GDM1 (cell line): ENCODE data around the gene GDPD1.
"Not testable (repeated sequence)": the region's sequence is repeated elsewhere in the genome, so short reads cannot be mapped to it uniquely, and the experiment has no call there.

ENCODE experiments used
- DNase-seq: peaks from one replicate; lab custom pipeline; 2025; lab: John Stamatoyannopoulos, UW

Gene GDPD1

GRCh38 chr17:59254742-59255141 lies 34.4 kb downstream of the GDPD1 start:
- DNase-seq, result no peak

GRCh38 chr17:59257101-59257500 lies 36.8 kb downstream of the GDPD1 start:
- DNase-seq, result no peak

GRCh38 chr17:59260722-59261121 lies 40.4 kb downstream of the GDPD1 start:
- no peak for DNase-seq

DNA sequence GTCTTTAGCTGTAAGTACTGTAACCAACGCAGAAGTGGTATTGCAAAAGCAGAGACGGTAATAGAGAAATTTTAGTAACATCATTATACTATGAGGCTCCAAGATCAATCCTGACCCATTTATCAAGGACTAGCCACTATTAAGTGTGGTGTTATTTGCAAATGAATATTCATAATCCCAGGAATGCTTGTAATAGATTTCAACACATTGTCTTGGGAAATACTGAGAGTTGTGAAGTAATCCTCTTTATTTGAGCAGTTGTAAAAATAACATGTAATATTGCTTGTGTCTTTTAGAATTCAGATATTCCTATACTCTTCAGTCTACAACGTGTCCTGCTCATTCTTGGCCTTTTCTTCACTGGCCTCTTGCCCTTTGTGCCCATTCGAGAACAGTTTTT lies 46.4 kb downstream of the GDPD1 start:
- DNase-seq, result no peak

DNA sequence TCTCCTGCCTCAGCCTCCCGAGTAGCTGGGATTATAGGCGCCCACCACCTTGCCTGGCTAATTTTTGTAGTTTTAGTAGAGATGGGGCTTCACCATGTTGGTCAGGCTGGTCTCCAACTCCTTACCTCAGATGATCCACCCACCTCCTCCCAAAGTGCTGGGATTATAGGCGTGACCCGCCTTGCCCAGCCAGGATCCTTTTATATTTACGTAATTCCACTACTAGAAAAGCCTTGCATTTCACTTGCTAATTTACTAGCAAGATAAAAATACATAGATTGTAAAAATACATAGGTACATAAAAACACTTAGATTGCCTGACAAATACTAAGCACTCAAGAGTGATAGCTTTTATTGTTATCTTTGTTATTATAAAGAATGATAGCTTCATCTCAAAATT lies 47.5 kb downstream of the GDPD1 start:
- DNase-seq, result no peak

DNA sequence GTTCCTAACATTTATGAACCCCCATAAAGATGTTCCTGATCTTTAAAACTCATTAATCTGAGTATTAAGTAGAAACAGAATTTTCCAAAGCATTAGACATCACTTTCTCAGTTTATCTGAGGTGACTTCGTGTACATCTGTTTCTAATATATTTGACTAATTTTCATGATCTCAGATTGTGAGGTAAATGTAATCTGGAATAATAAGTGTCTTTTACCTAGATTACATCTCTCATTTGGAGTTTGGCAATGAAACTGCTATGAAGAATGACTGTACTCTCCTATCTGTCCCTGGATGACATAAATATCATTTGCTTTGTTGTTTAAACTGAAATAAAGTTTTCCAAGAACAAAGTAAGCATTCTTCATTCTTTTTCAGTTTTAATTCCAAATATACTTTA lies 55.3 kb downstream of the GDPD1 start:
- no peak for DNase-seq

GRCh38 chr17:59277031-59277430 lies 56.7 kb downstream of the GDPD1 start:
- DNase-seq, result no peak

GRCh38 chr17:59278406-59278805 lies 58.1 kb downstream of the GDPD1 start:
- no peak for DNase-seq

DNA sequence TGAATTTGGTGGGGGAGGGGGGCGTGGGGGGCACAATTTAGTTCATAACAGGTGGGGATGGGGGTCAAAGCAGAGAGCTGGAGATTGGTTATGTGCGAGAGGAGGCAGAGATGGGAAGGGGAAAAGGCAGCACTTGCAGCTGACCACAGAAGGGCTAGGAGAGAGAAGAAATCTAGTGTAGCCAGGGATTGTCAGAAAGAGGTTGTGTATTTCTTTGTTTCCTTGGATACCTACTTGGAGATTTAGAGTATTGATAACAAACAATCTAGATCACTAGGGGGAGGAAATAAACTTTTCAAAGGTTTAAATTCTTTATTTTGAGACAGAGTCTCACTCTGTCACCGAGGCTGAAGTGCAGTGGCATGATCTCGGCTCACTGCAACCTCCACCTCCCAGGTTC lies 64.0 kb downstream of the GDPD1 start:
- no peak for DNase-seq

- DNase-seq, result peak; percentile 61
Measured at GRCh38 chr17:59287452-59287851, 67.1 kb downstream of the GDPD1 start.

GRCh38 chr17:59287891-59288290 lies 67.6 kb downstream of the GDPD1 start:
- no peak for DNase-seq

GRCh38 chr17:59289981-59290301 lies 69.6 kb downstream of the GDPD1 start:
- no peak for DNase-seq

GRCh38 chr17:59290302-59290998 lies 70.1 kb downstream of the GDPD1 start:
- DNase-seq, result peak; percentile 63

DNA sequence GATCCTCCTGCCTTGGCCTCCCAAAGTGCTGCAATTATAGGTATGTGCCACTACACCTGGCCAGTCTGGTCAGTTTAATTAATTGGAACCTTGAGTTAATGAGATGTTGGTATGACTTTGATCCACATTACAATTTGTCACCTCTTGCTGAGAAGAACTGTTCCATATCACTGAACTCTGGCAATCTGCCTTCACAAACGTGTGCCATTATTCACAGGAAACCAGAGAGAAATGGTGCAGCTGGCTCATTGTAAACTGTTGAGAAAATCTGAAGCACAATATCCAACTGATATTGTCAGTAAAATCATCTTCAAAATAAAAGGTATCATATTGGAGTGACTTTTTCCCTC lies 71.8 kb downstream of the GDPD1 start:
- DNase-seq, result no peak

- DNase-seq, result no peak
Measured at GRCh38 chr17:59296190-59296589, 75.9 kb downstream of the GDPD1 start.

DNA sequence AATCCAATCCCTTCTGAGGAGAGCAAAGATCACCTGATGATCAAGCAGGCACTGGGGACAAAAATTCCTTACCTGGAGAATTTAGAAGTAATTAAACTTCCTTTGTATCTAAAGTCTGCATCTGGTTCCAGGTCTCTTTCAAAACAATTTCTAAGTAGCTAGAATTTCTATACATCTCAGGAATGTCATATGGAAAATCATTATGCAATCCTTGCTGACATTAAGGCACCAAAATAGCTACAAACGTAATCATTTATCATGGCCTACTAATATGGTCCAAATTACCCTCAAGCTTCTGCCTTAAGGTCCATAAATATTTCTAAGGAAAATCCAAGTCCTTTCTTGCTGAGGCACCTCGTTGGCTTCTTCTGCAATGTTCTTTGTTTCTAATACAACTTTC lies 78.2 kb downstream of the GDPD1 start:
- no peak for DNase-seq

- DNase-seq, result no peak
Measured at GRCh38 chr17:59299400-59300092, 79.2 kb downstream of the GDPD1 start.

- DNase-seq, result no peak
Measured at GRCh38 chr17:59300941-59301340, 80.6 kb downstream of the GDPD1 start.

GRCh38 chr17:59304811-59305210 lies 84.5 kb downstream of the GDPD1 start:
- DNase-seq, result no peak

DNA sequence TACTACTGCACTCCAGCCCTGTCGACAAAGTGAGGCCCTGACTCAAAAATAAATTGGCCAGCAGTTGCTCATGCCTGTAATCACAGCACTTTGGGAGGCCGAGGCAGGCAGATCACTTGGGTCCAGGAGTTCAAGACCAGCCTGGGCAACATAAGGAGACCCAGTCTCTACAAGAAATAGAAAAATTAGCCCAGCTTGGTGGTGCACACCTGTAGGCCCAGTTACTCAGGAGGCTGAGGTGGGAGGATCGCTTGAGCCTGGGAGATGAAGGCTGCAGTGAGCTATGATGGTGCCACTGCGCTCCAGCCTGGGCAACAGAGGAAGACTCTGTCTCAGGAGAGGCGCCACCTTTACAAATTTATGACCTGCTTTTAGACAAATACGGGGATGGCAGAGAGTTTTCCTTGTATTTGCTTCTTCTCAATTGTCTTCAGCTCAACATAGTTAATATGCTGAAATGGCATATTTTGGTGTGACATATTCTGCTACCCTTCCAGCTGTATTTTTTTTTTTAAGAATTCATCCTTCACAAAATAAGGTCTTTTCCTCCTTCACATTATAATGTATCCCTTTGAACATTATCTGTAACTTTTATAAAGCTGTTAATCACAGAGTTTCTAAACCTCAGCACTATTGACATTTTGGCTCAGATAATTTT lies 90.1 kb downstream of the GDPD1 start:
- DNase-seq, result no peak

DNA sequence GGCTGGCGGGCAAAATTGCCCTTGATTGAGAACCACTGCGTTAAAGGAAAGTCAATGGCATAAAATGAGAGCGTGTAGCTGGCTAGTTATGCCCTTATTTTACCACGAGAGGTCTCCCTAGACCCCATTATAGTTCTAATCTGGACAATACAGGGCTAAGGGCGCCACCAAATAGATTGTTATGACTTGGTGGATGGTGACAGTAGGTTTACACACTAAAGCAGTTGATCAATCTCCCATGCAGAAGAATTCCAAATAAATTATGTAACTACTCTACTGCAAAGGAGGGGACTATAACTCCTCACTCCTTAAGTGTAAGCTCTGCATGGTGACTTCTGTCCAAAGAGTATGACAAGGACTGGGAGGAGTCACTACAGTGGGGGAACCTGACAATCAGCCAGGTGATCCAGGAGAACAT lies 90.7 kb downstream of the GDPD1 start:
- DNase-seq, result peak; percentile 39

GRCh38 chr17:59311521-59311920 lies 91.2 kb downstream of the GDPD1 start:
- not testable (repeated sequence) for DNase-seq

DNA sequence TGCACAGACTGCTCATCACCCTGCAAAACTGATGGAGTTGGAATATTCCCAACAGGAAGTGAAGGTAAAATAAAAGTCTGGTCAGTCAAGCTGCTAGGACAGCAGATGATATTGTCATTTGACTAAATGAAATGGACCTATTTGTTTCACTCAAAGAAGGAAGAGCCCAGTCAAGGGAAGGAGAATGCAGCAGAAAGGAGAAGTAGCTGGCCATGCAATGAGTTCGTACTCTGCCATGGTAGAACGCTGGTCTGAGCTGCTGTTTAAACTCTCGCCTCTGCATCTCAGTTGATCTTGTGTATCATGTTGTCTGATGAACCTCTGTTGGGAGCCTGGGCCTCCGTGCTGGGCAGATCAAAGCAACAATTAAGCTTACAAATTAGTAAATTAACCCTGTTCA lies 95.6 kb downstream of the GDPD1 start:
- no peak for DNase-seq
